Memory B cell (primary cell): ENCODE data around the gene RPL35.

Source experiments
- ATAC-seq: fragments of 150-1000 bp; cut with Tn5 transposase; 2 replicates; pipeline ENCODE4 v1.10.0; 2021; ENCODE audit warnings: low read depth, mild to moderate bottlenecking, moderate library complexity
- DNase-seq, 2 donors: peaks; one replicate each; pipeline ENCODE4 v3.0.0; 2022; ENCODE audit warnings: low spot score in 2 of 2
- H3K27ac Mint-ChIP-seq: one replicate; pipeline ENCODE4 v1.8.0; 2022; ENCODE audit warnings: mild to moderate bottlenecking, moderate library complexity, mixed read lengths
- H3K27me3 Mint-ChIP-seq: one replicate; pipeline ENCODE4 v1.8.0; 2022; ENCODE audit warnings: mixed read lengths
- H3K36me3 Mint-ChIP-seq: one replicate; pipeline ENCODE4 v1.8.0; 2022; ENCODE audit warnings: mild to moderate bottlenecking, mixed read lengths
- H3K4me1 Mint-ChIP-seq: one replicate; pipeline ENCODE4 v1.8.0; 2022; ENCODE audit warnings: mixed read lengths
- H3K4me3 Mint-ChIP-seq: one replicate; pipeline ENCODE4 v1.8.0; 2022; ENCODE audit warnings: mild to moderate bottlenecking, moderate library complexity, mixed read lengths
- H3K9me3 Mint-ChIP-seq: one replicate; pipeline ENCODE4 v1.8.0; 2022; ENCODE audit warnings: mixed read lengths

Gene RPL35

GRCh38 chr9:124884376-124884775 is 22.6 kb upstream of the RPL35 start:
- peaks cover 3% of the 10 kb centered on the region for H3K4me1 Mint-ChIP-seq
- H3K27me3 Mint-ChIP-seq: no peaks in the 10 kb centered on the region
- peaks cover 23% of the 10 kb centered on the region for H3K36me3 Mint-ChIP-seq
- H3K9me3 Mint-ChIP-seq: no peaks in the 10 kb centered on the region
- DNase-seq: no peak
- no peak for ATAC-seq
- H3K27ac Mint-ChIP-seq: no peak overlapping the region
- H3K4me3 Mint-ChIP-seq: no peak overlapping the region

GRCh38 chr9:124882231-124882630 is 20.5 kb upstream of the RPL35 start:
- H3K27ac Mint-ChIP-seq: no peak overlapping the region
- H3K9me3 Mint-ChIP-seq: no peaks in the 10 kb centered on the region
- no peaks in the 10 kb centered on the region for H3K27me3 Mint-ChIP-seq
- ATAC-seq (no peak), DNase-seq (no peak)
- H3K36me3 Mint-ChIP-seq: peaks cover 22% of the 10 kb centered on the region
- peaks cover 3% of the 10 kb centered on the region for H3K4me1 Mint-ChIP-seq
- no peak overlapping the region for H3K4me3 Mint-ChIP-seq

DNA sequence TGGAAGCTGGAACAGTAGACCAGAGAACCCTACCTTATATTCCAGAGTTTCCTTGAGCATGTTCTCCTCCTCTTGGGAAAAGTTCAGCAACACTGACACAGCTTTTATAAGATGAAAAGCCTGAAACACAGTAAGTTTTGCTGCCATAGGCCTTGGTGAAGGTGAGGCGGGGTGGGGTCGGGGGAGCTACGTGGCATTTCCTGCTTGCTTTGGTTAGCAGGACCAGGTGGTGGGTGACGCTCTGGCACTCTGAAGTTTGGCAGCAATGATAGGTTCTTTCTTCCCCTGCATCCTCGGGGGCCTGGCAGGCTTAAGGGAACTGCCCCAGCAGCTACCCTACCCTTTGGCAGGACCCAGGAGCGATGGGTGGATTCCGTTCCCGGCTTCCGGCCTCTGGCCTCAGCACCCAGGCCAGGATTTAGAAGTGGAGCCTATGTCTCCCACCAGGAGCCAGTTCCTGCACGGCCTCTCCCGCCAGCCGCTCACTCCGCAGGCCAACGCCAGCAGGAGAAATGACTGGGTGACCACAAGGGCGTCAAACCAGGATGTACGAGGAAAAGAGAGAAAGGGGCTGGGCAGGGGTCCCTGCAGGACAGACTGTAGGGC is 19.5 kb upstream of the RPL35 start:
- Mint-ChIP-seq H3K9me3 (no peaks in the 10 kb centered on the region), H3K4me3 (no peak overlapping the region), H3K27ac (no peak overlapping the region), H3K27me3 (no peaks in the 10 kb centered on the region), H3K36me3 (peaks cover 21% of the 10 kb centered on the region), H3K4me1 (peaks cover 6% of the 10 kb centered on the region)
- ATAC-seq: no peak
- no peak for DNase-seq

GRCh38 chr9:124880501-124880900 is 18.7 kb upstream of the RPL35 start:
- DNase-seq (no peak), ATAC-seq (peak; percentile 70)
- Mint-ChIP-seq H3K36me3 (peaks cover 16% of the 10 kb centered on the region), H3K4me1 (peaks cover 6% of the 10 kb centered on the region), H3K4me3 (no peak overlapping the region), H3K27me3 (no peaks in the 10 kb centered on the region), H3K27ac (no peak overlapping the region), H3K9me3 (no peaks in the 10 kb centered on the region)

GRCh38 chr9:124879226-124879625 is 17.5 kb upstream of the RPL35 start:
- no peaks in the 10 kb centered on the region for H3K9me3 Mint-ChIP-seq
- peaks cover 6% of the 10 kb centered on the region for H3K4me1 Mint-ChIP-seq
- H3K4me3 Mint-ChIP-seq: no peak overlapping the region
- DNase-seq (no peak), ATAC-seq (no peak)
- H3K27me3 Mint-ChIP-seq: no peaks in the 10 kb centered on the region
- peak overlapping the region; percentile 28 for H3K27ac Mint-ChIP-seq
- peaks cover 18% of the 10 kb centered on the region for H3K36me3 Mint-ChIP-seq

DNA sequence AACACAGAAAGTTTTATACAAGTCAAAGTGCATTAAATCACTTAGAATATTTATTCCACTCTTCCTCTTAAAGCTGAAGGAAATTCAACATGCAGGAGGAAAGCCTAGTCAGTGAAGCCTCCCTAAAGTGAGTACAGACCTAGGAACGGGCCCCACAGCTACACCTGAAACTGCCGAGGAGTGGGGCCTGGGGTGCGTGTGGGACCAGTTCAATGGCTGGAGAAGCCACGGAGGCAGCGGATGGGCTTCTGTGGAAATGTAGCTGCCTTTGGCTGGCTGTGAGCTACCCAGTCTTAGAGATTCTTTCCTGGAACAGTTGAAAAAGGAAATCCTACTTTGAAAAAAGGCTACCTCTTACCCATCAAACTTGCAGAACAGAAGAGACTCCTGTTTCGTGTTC is 16.8 kb upstream of the RPL35 start:
- no peak for DNase-seq
- no peaks in the 10 kb centered on the region for H3K27me3 Mint-ChIP-seq
- H3K4me3 Mint-ChIP-seq: no peak overlapping the region
- H3K4me1 Mint-ChIP-seq: peaks cover 6% of the 10 kb centered on the region
- H3K36me3 Mint-ChIP-seq: peaks cover 16% of the 10 kb centered on the region
- H3K9me3 Mint-ChIP-seq: no peaks in the 10 kb centered on the region
- no peak for ATAC-seq
- H3K27ac Mint-ChIP-seq: peak overlapping the region; percentile 28

GRCh38 chr9:124878021-124878420 is 16.3 kb upstream of the RPL35 start:
- DNase-seq: no peak
- peaks cover 11% of the 10 kb centered on the region for H3K4me1 Mint-ChIP-seq
- H3K27ac Mint-ChIP-seq: peak overlapping the region; percentile 28
- H3K36me3 Mint-ChIP-seq: peaks cover 17% of the 10 kb centered on the region
- no peak overlapping the region for H3K4me3 Mint-ChIP-seq
- no peaks in the 10 kb centered on the region for H3K27me3 Mint-ChIP-seq
- no peaks in the 10 kb centered on the region for H3K9me3 Mint-ChIP-seq
- no peak for ATAC-seq

- Mint-ChIP-seq H3K4me1 (peaks cover 18% of the 10 kb centered on the region), H3K4me3 (no peak overlapping the region), H3K27me3 (no peaks in the 10 kb centered on the region), H3K36me3 (peaks cover 19% of the 10 kb centered on the region), H3K9me3 (no peaks in the 10 kb centered on the region), H3K27ac (peak overlapping the region; percentile 6)
- DNase-seq (no peak), ATAC-seq (no peak)
These were observed 15.4 kb upstream of the RPL35 start for GRCh38 chr9:124877021-124877782.

- Mint-ChIP-seq H3K9me3 (no peaks in the 10 kb centered on the region), H3K27ac (peak overlapping the region; percentile 38), H3K4me1 (peaks cover 33% of the 10 kb centered on the region), H3K4me3 (no peak overlapping the region), H3K36me3 (peaks cover 18% of the 10 kb centered on the region), H3K27me3 (no peaks in the 10 kb centered on the region)
- ATAC-seq (no peak), DNase-seq (no peak)
These were observed 13.7 kb upstream of the RPL35 start for GRCh38 chr9:124875501-124875900.

DNA sequence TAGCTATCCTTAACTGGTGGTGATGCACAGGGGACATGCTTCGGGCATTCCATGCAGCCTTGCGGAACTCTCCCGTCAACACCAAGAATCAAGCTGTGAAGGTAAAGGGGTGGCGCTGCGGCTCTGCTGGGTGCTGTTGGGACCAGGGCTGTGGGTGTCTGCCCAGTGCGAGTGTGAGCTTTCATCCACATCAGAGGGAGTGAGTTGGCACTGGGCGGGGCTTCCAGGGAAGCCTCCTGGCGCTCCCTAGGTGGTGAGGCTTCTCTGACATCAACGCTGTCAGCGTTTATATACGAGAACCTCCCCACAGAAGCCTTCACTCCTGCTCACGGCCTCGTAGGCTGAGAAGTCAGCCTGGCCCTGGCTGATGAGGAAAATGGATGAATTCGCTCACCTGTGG is 11.9 kb upstream of the RPL35 start:
- peaks cover 18% of the 10 kb centered on the region for H3K36me3 Mint-ChIP-seq
- no peak for ATAC-seq
- no peak overlapping the region for H3K4me3 Mint-ChIP-seq
- peaks cover 32% of the 10 kb centered on the region for H3K4me1 Mint-ChIP-seq
- no peaks in the 10 kb centered on the region for H3K27me3 Mint-ChIP-seq
- H3K9me3 Mint-ChIP-seq: no peaks in the 10 kb centered on the region
- H3K27ac Mint-ChIP-seq: peak overlapping the region; percentile 93
- no peak for DNase-seq

- no peaks in the 10 kb centered on the region for H3K9me3 Mint-ChIP-seq
- no peak for DNase-seq
- H3K27me3 Mint-ChIP-seq: no peaks in the 10 kb centered on the region
- peak overlapping the region; percentile 93 for H3K27ac Mint-ChIP-seq
- peaks cover 13% of the 10 kb centered on the region for H3K36me3 Mint-ChIP-seq
- H3K4me3 Mint-ChIP-seq: peak overlapping the region; percentile 97
- H3K4me1 Mint-ChIP-seq: peaks cover 33% of the 10 kb centered on the region
- no peak for ATAC-seq
These were observed 9.4 kb upstream of the RPL35 start for GRCh38 chr9:124871156-124871561.

DNA sequence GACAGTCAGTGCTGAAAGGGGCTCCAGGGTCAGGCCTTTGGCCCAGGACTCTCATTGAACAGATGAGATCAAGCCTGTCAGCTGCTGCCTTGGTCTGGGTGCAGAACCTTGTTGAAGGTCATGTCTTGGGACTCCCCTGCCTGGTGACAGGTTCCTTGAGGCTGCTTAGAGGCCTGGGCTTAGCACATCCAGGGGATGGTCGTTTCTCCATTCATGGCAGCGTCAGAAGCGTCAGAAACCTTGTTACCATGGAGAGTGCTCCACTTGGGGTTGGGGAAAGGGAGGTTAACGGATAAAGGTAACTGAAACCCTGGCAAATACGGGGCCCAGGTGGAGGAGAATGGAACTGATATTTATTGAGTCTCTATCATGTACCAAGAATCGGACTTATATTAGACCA is 9.0 kb upstream of the RPL35 start:
- DNase-seq: no peak
- Mint-ChIP-seq H3K36me3 (peaks cover 13% of the 10 kb centered on the region), H3K4me3 (peak overlapping the region; percentile 97), H3K27me3 (no peaks in the 10 kb centered on the region), H3K4me1 (peaks cover 33% of the 10 kb centered on the region), H3K27ac (peak overlapping the region; percentile 93), H3K9me3 (no peaks in the 10 kb centered on the region)
- no peak for ATAC-seq

- peak; percentile 26 for ATAC-seq
- Mint-ChIP-seq H3K27ac (peak overlapping the region; percentile 93), H3K36me3 (peaks cover 9% of the 10 kb centered on the region), H3K9me3 (no peaks in the 10 kb centered on the region), H3K27me3 (no peaks in the 10 kb centered on the region), H3K4me1 (peaks cover 33% of the 10 kb centered on the region), H3K4me3 (peak overlapping the region; percentile 97)
- DNase-seq: peak in 1 of 2 donors; percentile 48
These were observed 8.3 kb upstream of the RPL35 start for GRCh38 chr9:124869986-124870560.

GRCh38 chr9:124869466-124869985 is 7.8 kb upstream of the RPL35 start:
- peak; percentile 7 for ATAC-seq
- H3K36me3 Mint-ChIP-seq: peaks cover 8% of the 10 kb centered on the region
- H3K27me3 Mint-ChIP-seq: no peaks in the 10 kb centered on the region
- H3K27ac Mint-ChIP-seq: peak overlapping the region; percentile 93
- DNase-seq: peak in 1 of 2 donors; percentile 45
- peaks cover 33% of the 10 kb centered on the region for H3K4me1 Mint-ChIP-seq
- H3K4me3 Mint-ChIP-seq: peak overlapping the region; percentile 97
- H3K9me3 Mint-ChIP-seq: no peaks in the 10 kb centered on the region
